MM.1S (cell line): ENCODE data around the gene MAP3K4.

Experiments used
- DNase-seq: peaks from one replicate; pipeline ENCODE4 v3.0.0-alpha.2; 2015
- H2AFZ ChIP-seq: fragments of 300-600 bp; sonication (generic); 2 replicates; pipeline ENCODE4 v1.6.0; 2016; ENCODE audit warnings: antibody characterized with exemption, low read length
- H3F3A ChIP-seq: fragments of 300-600 bp; sonication (generic); 2 replicates; pipeline ENCODE4 v1.6.1; 2016; ENCODE audit warnings: mild to moderate bottlenecking, antibody characterized with exemption, low read length, moderate library complexity, mixed read lengths; ENCODE audit not compliant: insufficient read depth
- H3K27ac ChIP-seq: fragments of 300-600 bp; sonication (generic); 2 replicates; pipeline ENCODE4 v1.5.1; 2016; ENCODE audit warnings: mild to moderate bottlenecking, low read length
- H3K27me3 ChIP-seq: fragments of 300-600 bp; sonication (generic); replicated peaks from 2 replicates; pipeline ENCODE4 v1.6.0; 2016; ENCODE audit warnings: low read length; ENCODE audit not compliant: insufficient read depth
- H3K36me3 ChIP-seq: fragments of 300-600 bp; sonication (generic); replicated peaks from 2 replicates; pipeline ENCODE4 v1.6.1; 2016; ENCODE audit warnings: mild to moderate bottlenecking, low read length, mixed read lengths; ENCODE audit not compliant: insufficient read depth
- H3K4me1 ChIP-seq: fragments of 300-600 bp; sonication (generic); 2 replicates; pipeline ENCODE4 v1.6.1; 2016; ENCODE audit warnings: low read length, mixed read lengths
- H3K4me2 ChIP-seq: fragments of 300-600 bp; sonication (generic); 2 replicates; pipeline ENCODE4 v1.6.0; 2016; ENCODE audit warnings: low read depth, low read length
- H3K4me3 ChIP-seq: fragments of 300-600 bp; sonication (generic); 2 replicates; pipeline ENCODE4 v1.5.1; 2016; ENCODE audit warnings: low read length, mixed read lengths
- H3K79me2 ChIP-seq: fragments of 300-600 bp; sonication (generic); 2 replicates; pipeline ENCODE4 v1.6.1; 2016; ENCODE audit warnings: mixed run types, low read length, mixed read lengths
- H3K9ac ChIP-seq: fragments of 300-600 bp; sonication (generic); 2 replicates; pipeline ENCODE4 v1.6.1; 2016; ENCODE audit warnings: low read length, mixed read lengths
- H3K9me2 ChIP-seq: fragments of 300-600 bp; sonication (generic); replicated peaks from 2 replicates; pipeline ENCODE4 v1.6.1; 2016; ENCODE audit warnings: mild to moderate bottlenecking, low read length, mixed read lengths; ENCODE audit not compliant: insufficient read depth
- H3K9me3 ChIP-seq: fragments of 300-600 bp; sonication (generic); replicated peaks from 2 replicates; pipeline ENCODE4 v1.6.1; 2016; ENCODE audit warnings: mild to moderate bottlenecking, low read length, mixed read lengths; ENCODE audit not compliant: insufficient read depth
- H4K20me1 ChIP-seq: fragments of 300-600 bp; sonication (generic); 2 replicates; pipeline ENCODE4 v1.6.1; 2016; ENCODE audit warnings: mild to moderate bottlenecking, low read length, moderate library complexity, mixed read lengths; ENCODE audit not compliant: insufficient read depth
- EZH2 ChIP-seq: fragments of 300-600 bp; sonication (generic); optimal IDR thresholded peaks from 2 replicates; pipeline ENCODE3; 2017; ENCODE audit warnings: low read depth, mild to moderate bottlenecking, antibody characterized with exemption, low read length, mixed read lengths
- EZH2phosphoT487 ChIP-seq: fragments of 300-600 bp; sonication (generic); IDR thresholded peaks from 2 replicates; pipeline ENCODE4 v1.6.1; 2018; ENCODE audit warnings: antibody characterized with exemption, low read length
- TF ChIP-seq, protein P1 (sequence below): fragments of 300-600 bp; sonication (generic); IDR thresholded peaks from 2 replicates; pipeline ENCODE4 v1.5.1; 2016; ENCODE audit warnings: antibody characterized with exemption, low read length, mixed read lengths

Gene MAP3K4

GRCh38 chr6:160991406-160992060 lies at the start of gene MAP3K4:
MAP3K4 (plus strand) TSS chr6:160991769; CDS start chr6:160991932, 163 bp downstream.
- Histone ChIP-seq H3K4me3 (peak within 1 kb of the TSS; percentile 72), H3K9ac (peak within 1 kb of the TSS; percentile 77), H3K27ac (peak within 1 kb of the TSS; percentile 67), H3K4me2 (peak within 1 kb of the TSS; percentile 78), H4K20me1 (no peaks in the 10 kb centered on the region), H3K36me3 (no peaks in the 10 kb centered on the region), H3K9me3 (no peaks in the 10 kb centered on the region), H2AFZ (peak within 1 kb of the TSS; percentile 74), H3K9me2 (no peaks in the 10 kb centered on the region), H3K4me1 (no peaks in the 10 kb centered on the region; the same call in 1 of the 2 replicates), H3F3A (peaks cover 4% of the 10 kb centered on the region; the same call in 1 of the 2 replicates), H3K27me3 (no peaks in the 10 kb centered on the region), H3K79me2 (peaks cover 47% of the 10 kb centered on the region)
- no peak for TF ChIP-seq EZH2phosphoT487
- peak; percentile 60 for DNase-seq

DNA sequence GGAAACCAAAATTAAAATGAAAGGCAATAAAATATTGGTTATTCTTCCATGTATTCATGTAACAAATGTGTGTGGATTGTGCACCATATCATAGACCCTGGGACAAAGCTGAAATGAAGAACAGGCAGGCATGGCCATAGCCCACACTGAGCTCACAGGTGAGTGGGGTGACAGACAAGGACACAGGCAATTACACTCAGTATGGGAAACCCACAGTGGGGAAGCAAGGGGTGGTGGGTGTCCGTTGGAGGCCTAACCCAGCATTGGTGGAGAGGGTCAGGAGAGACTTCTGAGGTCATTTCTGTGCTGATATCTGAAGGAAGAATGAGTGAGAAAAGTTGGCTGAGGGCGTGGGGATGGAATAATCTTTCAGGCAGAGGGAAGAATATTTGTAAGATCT lies 47.6 kb upstream of the MAP3K4 start:
- Histone ChIP-seq H3K4me3 (no peak overlapping the region), H2AFZ (no peak overlapping the region), H3K36me3 (no peaks in the 10 kb centered on the region), H3K9ac (no peak overlapping the region), H3K27me3 (no peaks in the 10 kb centered on the region), H3K9me2 (no peaks in the 10 kb centered on the region), H3K4me2 (no peak overlapping the region), H3K9me3 (no peaks in the 10 kb centered on the region), H3K4me1 (no peaks in the 10 kb centered on the region), H3K79me2 (no peaks in the 10 kb centered on the region), H3K27ac (no peak overlapping the region), H4K20me1 (no peaks in the 10 kb centered on the region), H3F3A (no peaks in the 10 kb centered on the region)
- no peak for TF ChIP-seq EZH2phosphoT487
- TF ChIP-seq, protein P1, sequence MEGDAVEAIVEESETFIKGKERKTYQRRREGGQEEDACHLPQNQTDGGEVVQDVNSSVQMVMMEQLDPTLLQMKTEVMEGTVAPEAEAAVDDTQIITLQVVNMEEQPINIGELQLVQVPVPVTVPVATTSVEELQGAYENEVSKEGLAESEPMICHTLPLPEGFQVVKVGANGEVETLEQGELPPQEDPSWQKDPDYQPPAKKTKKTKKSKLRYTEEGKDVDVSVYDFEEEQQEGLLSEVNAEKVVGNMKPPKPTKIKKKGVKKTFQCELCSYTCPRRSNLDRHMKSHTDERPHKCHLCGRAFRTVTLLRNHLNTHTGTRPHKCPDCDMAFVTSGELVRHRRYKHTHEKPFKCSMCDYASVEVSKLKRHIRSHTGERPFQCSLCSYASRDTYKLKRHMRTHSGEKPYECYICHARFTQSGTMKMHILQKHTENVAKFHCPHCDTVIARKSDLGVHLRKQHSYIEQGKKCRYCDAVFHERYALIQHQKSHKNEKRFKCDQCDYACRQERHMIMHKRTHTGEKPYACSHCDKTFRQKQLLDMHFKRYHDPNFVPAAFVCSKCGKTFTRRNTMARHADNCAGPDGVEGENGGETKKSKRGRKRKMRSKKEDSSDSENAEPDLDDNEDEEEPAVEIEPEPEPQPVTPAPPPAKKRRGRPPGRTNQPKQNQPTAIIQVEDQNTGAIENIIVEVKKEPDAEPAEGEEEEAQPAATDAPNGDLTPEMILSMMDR = no peak
- no peak for TF ChIP-seq EZH2
- DNase-seq = no peak

DNA sequence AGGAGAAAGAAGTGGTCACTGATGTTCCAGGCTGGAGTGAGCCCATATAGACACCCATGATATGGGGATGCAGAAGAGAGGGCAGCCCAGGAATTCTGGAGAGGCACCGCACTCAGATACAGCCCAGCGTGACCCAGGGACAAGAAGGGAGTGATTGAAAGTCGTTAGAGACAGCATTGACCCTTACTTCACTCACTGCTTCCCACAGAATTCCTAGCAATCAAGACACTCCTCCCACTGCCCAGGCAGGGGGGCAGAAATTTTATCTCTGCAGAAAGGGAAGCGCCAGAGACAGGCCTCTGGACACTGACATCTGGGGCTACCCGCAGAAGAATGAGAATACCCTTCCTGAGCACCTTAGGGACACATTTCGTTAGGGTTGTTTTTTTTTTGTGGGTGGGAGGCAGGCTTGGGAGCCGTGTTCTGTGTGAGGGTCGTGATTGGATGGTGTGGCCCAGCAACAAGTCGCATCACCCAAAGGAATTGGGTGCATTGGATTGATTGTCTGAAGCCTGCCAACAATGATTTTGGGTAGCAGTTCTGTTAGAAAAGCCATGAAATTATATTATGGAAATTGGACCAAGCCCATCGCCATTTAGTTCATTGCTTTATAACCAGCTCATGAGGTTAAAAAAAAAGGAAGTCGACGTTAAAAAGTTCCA lies 45.9 kb upstream of the MAP3K4 start:
- DNase-seq = no peak
- Histone ChIP-seq H4K20me1 (no peaks in the 10 kb centered on the region), H3K9me3 (no peaks in the 10 kb centered on the region), H3K4me1 (no peaks in the 10 kb centered on the region), H3K9me2 (no peaks in the 10 kb centered on the region), H3K4me3 (no peak overlapping the region), H3K9ac (no peak overlapping the region), H3K27me3 (no peaks in the 10 kb centered on the region), H3F3A (no peaks in the 10 kb centered on the region), H2AFZ (no peak overlapping the region), H3K27ac (no peak overlapping the region), H3K79me2 (no peaks in the 10 kb centered on the region), H3K36me3 (no peaks in the 10 kb centered on the region), H3K4me2 (no peak overlapping the region)
- TF ChIP-seq EZH2 (no peak), EZH2phosphoT487 (no peak)
- TF ChIP-seq, protein P1 = no peak

DNA sequence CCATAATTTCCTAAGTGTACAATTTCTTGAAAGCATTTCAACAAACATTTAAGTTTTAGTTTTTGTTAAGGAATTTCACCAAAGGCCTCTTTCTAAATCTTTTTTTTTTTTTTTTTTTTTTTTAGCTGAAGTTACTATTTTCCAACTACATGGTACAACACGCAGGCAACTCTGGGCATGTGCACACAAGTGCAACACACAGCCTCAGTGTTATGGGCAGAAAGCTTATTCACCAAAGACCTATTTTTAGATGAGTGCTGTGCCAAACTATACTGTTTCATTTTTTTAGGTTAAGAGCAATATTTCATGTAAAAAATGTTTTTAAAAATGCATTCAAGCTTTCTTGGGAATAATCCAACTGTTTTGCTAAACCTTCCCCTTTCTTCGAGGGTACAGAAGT lies 42.0 kb upstream of the MAP3K4 start:
- Histone ChIP-seq H3K9ac (no peak overlapping the region), H3K79me2 (no peaks in the 10 kb centered on the region), H4K20me1 (no peaks in the 10 kb centered on the region), H3K27ac (no peak overlapping the region), H3K4me3 (no peak overlapping the region), H3K9me3 (no peaks in the 10 kb centered on the region), H2AFZ (no peak overlapping the region), H3K36me3 (no peaks in the 10 kb centered on the region), H3K9me2 (no peaks in the 10 kb centered on the region), H3K4me1 (no peaks in the 10 kb centered on the region), H3K4me2 (no peak overlapping the region), H3F3A (no peaks in the 10 kb centered on the region), H3K27me3 (no peaks in the 10 kb centered on the region)
- no peak for DNase-seq
- no peak for TF ChIP-seq EZH2phosphoT487
- no peak for TF ChIP-seq EZH2
- TF ChIP-seq, protein P1 = no peak
